ENCODE results near the gene POC1B.

POC1B gene

GRCh38 chr12:89494411-89495231 lies 31.2 kb downstream of the POC1B start:
- DNase-seq, result no peak

GRCh38 chr12:89493670-89494302 lies 32.1 kb downstream of the POC1B start:
- DNase-seq, result no peak

- no peak for DNase-seq
Observed at GRCh38 chr12:89492883-89493282, 33.0 kb downstream of the POC1B start.

- DNase-seq, result no peak
Observed at GRCh38 chr12:89490922-89491321, 34.9 kb downstream of the POC1B start.

- DNase-seq, result no peak
Observed at GRCh38 chr12:89486264-89486663, 39.6 kb downstream of the POC1B start.

- no peak for DNase-seq
Observed at GRCh38 chr12:89484470-89484869, 41.4 kb downstream of the POC1B start.

- DNase-seq, result no peak
Observed at GRCh38 chr12:89481213-89481914, 44.5 kb downstream of the POC1B start.

- no peak for DNase-seq
Observed at GRCh38 chr12:89479982-89480381, 45.9 kb downstream of the POC1B start.

GRCh38 chr12:89477633-89478279 lies 48.1 kb downstream of the POC1B start:
- DNase-seq, result no peak

- DNase-seq, result no peak
Observed at GRCh38 chr12:89476904-89477595, 48.8 kb downstream of the POC1B start.

- no peak for DNase-seq
Observed at GRCh38 chr12:89476232-89476631, 49.6 kb downstream of the POC1B start.

GRCh38 chr12:89475203-89475990 lies 50.5 kb downstream of the POC1B start:
- no peak for DNase-seq

GRCh38 chr12:89474615-89475014 lies 51.2 kb downstream of the POC1B start:
- no peak for DNase-seq

- DNase-seq, result no peak
Observed at GRCh38 chr12:89472508-89472907, 53.3 kb downstream of the POC1B start.

GRCh38 chr12:89470741-89471509 lies 54.9 kb downstream of the POC1B start:
- DNase-seq, result no peak

- no peak for DNase-seq
Observed at GRCh38 chr12:89469361-89469760, 56.5 kb downstream of the POC1B start.

GRCh38 chr12:89468648-89469326 lies 57.1 kb downstream of the POC1B start:
- no peak for DNase-seq

GRCh38 chr12:89468017-89468416 lies 57.8 kb downstream of the POC1B start:
- DNase-seq, result no peak

GRCh38 chr12:89464974-89465592 lies 60.8 kb downstream of the POC1B start:
- DNase-seq, result no peak

Measured in effector CD8-positive, alpha-beta T cell (primary cell).